C4-2B (cell line): Measurements from ENCODE around the gene EPS15.

ENCODE experiments used
- CTCF ChIP-seq: fragments of 450-650 bp; conservative IDR thresholded peaks from 2 replicates; pipeline ENCODE4 v1.5.1; 2017; ENCODE audit warnings: mild to moderate bottlenecking
- ZFX ChIP-seq: fragments of 450-650 bp; IDR thresholded peaks from 2 replicates; pipeline ENCODE4 v1.6.1; 2017

- TF ChIP-seq CTCF (no peak), ZFX (no peak)
Observed at GRCh38 chr1:51499694-51500093, 19.4 kb downstream of the EPS15 start.
